Esophagus muscularis mucosa (tissue), 4 donors: Measurements from ENCODE around the gene CYTL1. TPM values are rescaled to one million over a fixed set of nuclear protein-coding genes. Genes with fewer than 3 reads are reported as not detected.
"Not testable (repeated sequence)": the region's sequence is repeated elsewhere in the genome, so short reads cannot be mapped to it uniquely, and the experiment has no call there.

ENCODE experiments used
- DNase-seq: peaks from one replicate; pipeline ENCODE4 v3.0.0-alpha.2; 2017; ENCODE audit errors: extremely low spot score
- H3K27ac ChIP-seq, 4 donors: fragments of 200-600 bp; sonication (generic); replicated peaks in 1 of 4; 1 replicate in 3 of 4; 2 replicates in 1 of 4; pipeline ENCODE4 v1.5.1; 2016 to 2019; ENCODE audit warnings: mild to moderate bottlenecking in 1 of 4
- H3K27me3 ChIP-seq, 4 donors: fragments of 200-600 bp; sonication (generic); one replicate each; pipeline versions ENCODE4 v1.5.1 to v1.6.0; 2016 to 2019
- H3K36me3 ChIP-seq, 4 donors: fragments of 200-600 bp; sonication (generic); one replicate each; pipeline ENCODE4 v1.5.1; 2016 to 2019
- H3K4me1 ChIP-seq, 4 donors: fragments of 200-600 bp; sonication (generic); one replicate each; pipeline ENCODE4 v1.5.1; 2016 to 2019
- H3K4me3 ChIP-seq, 4 donors: fragments of 200-600 bp; sonication (generic); 1 replicate in 2 of 4; 2 replicates in 2 of 4; pipeline ENCODE4 v1.5.1; 2016 to 2019; ENCODE audit warnings: mild to moderate bottlenecking in 4 of 4, moderate library complexity in 1 of 4
- H3K9me3 ChIP-seq, 4 donors: fragments of 200-600 bp; sonication (generic); 1 replicate in 3 of 4; 2 replicates in 1 of 4; pipeline ENCODE4 v1.5.1; 2016 to 2019
- CTCF ChIP-seq, 3 experiments: fragments of 200-600 bp in 2 of 3; fragments of 450-650 bp in 1 of 3; sonication (generic) in 2 of 3; IDR thresholded peaks; one replicate each; pipeline ENCODE4 v1.5.1; 2017 to 2019; ENCODE audit warnings: antibody characterized with exemption in 3 of 3, mild to moderate bottlenecking in 2 of 3, moderate library complexity in 1 of 3
- EP300 ChIP-seq: sonication (generic); formaldehyde crosslinking; IDR thresholded peaks from one replicate; pipeline ENCODE4 v1.6.1; 2017; ENCODE audit warnings: antibody characterized with exemption
- POLR2A ChIP-seq: fragments of 450-650 bp; IDR thresholded peaks from one replicate; pipeline ENCODE4 v1.6.1; 2017; ENCODE audit warnings: antibody characterized with exemption, moderate library complexity, mild to moderate bottlenecking, low read depth
- POLR2AphosphoS5 ChIP-seq, 2 donors: sonication (generic); formaldehyde crosslinking; IDR thresholded peaks; one replicate each; pipeline ENCODE4 v1.6.1; 2017; ENCODE audit warnings: antibody characterized with exemption in 2 of 2
- WGBS: methylation state at CpG from one replicate; pipeline ENCODE4 v1.1.5; 2018; 5-methylcytosine and 5-hydroxymethylcytosine counted together
- intact Hi-C: fragments of 100-400 bp; cut with DNase I; formaldehyde crosslinking; loops from one replicate; pipeline ENCODE4 v1.15.1; 2023
- total RNA-seq, 4 donors: library from RNA; depleted of rRNA; stranded (reverse); fragments of >200 nt; gene quantifications; one replicate each; pipeline versions ENCODE4 v1.1.0 to v1.2.1, GENCODE V29; 2016

CYTL1 gene
- total RNA-seq, 4 donors from 2014 or later, result 1.2 to 2.3 (median 2.0) TPM

GRCh38 chr4:5012244-5012898 is 6.9 kb downstream of the CYTL1 start:
- H3K27me3 ChIP-seq, result peaks cover 0 to 22% (median 4%) of the 10 kb centered on the region in 4 donors
- WGBS, result 93% methylated on average over 5 of the region's 5 CpGs
- no peaks in the 10 kb centered on the region for H3K4me1 ChIP-seq
- intact Hi-C loops, result no loop called here
- H3K36me3 ChIP-seq, result no peaks in the 10 kb centered on the region
- TF ChIP-seq EP300, result no peak
- TF ChIP-seq POLR2AphosphoS5 (IDR thresholded peaks at IDR 0.05), result no peak
- no peak for TF ChIP-seq CTCF (IDR thresholded peaks at IDR 0.05)
- TF ChIP-seq POLR2A, result no peak
- no peak for DNase-seq
- H3K9me3 ChIP-seq, result no peaks in the 10 kb centered on the region
- H3K4me3 ChIP-seq, result no peak overlapping the region
- H3K27ac ChIP-seq, result no peak overlapping the region

- Histone ChIP-seq H3K4me1 (no peaks in the 10 kb centered on the region), H3K27me3 (peaks cover 0 to 10% (median 2%) of the 10 kb centered on the region in 4 donors), H3K27ac (no peak overlapping the region), H3K9me3 (no peaks in the 10 kb centered on the region), H3K4me3 (no peak overlapping the region), H3K36me3 (no peaks in the 10 kb centered on the region)
- TF ChIP-seq POLR2AphosphoS5 (IDR thresholded peaks at IDR 0.05) (no peak), CTCF (IDR thresholded peaks at IDR 0.05) (no peak), POLR2A (no peak), EP300 (no peak)
- intact Hi-C loops, result no loop called here
- DNase-seq, result no peak
- whole genome bisulfite sequencing, result 86% methylated on average over 2 of the region's 2 CpGs
Measured at GRCh38 chr4:5010984-5011383, 8.3 kb downstream of the CYTL1 start.

- 83% methylated on average over 3 of the region's 3 CpGs for WGBS
- peaks cover 0 to 7% (median 0%) of the 10 kb centered on the region in 4 donors for H3K27me3 ChIP-seq
- intact Hi-C loops, result no loop called here
Measured at GRCh38 chr4:5009796-5010195, 9.5 kb downstream of the CYTL1 start.

DNA sequence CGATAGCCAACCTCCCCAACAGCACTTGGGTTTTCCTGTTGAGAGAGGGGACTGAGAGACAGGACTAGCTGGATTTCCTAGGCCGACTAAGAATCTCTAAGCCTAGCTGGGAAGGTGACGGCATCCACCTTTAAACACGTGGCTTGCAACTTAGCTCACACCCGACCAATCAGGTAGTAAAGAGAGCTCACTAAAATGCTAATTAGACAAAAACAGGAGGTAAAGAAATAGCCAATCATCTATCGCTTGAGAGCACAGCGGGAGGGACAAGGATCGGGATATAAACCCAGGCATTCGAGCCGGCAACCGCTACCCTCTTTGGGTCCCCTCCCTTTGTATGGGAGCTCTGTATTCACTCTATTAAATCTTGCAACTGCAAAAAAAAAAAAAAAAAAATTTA is 12.3 kb downstream of the CYTL1 start:
- WGBS, result 83% methylated on average over 11 of the region's 11 CpGs
- H3K4me3 ChIP-seq, H3K27ac ChIP-seq, H3K27me3 ChIP-seq, intact Hi-C loops, DNase-seq, H3K4me1 ChIP-seq, H3K36me3 ChIP-seq, H3K9me3 ChIP-seq: not testable (repeated sequence)

More at GRCh38 chr4:5009796-5010195, 9.5 kb downstream of the CYTL1 start:
- Histone ChIP-seq H3K4me3 (no peak overlapping the region), H3K36me3 (no peaks in the 10 kb centered on the region), H3K9me3 (no peaks in the 10 kb centered on the region), H3K27ac (no peak overlapping the region), H3K4me1 (no peaks in the 10 kb centered on the region)
- TF ChIP-seq POLR2A (no peak), CTCF (IDR thresholded peaks at IDR 0.05) (no peak), POLR2AphosphoS5 (IDR thresholded peaks at IDR 0.05) (no peak), EP300 (no peak)
- no peak for DNase-seq

- TF ChIP-seq POLR2AphosphoS5 (IDR thresholded peaks at IDR 0.05), result no peak
- TF ChIP-seq CTCF (IDR thresholded peaks at IDR 0.05), result no peak
- intact Hi-C loops, result no loop called here
- no peak for DNase-seq
- 90% methylated on average over 8 of the region's 8 CpGs for WGBS
- Histone ChIP-seq H3K4me3 (no peak overlapping the region), H3K9me3 (no peaks in the 10 kb centered on the region), H3K4me1 (no peaks in the 10 kb centered on the region), H3K27me3 (peaks cover 0 to 4% (median 0%) of the 10 kb centered on the region in 4 donors), H3K27ac (no peak overlapping the region), H3K36me3 (no peaks in the 10 kb centered on the region)
Measured at GRCh38 chr4:5004496-5004895, 14.8 kb downstream of the CYTL1 start.
